GM19438 (cell line): ENCODE measurements around the gene TALDO1.

Experiments
- ATAC-seq: cut with Tn5 transposase; IDR thresholded peaks from one replicate; pipeline ENCODE4 v1.9.1; 2021; ENCODE audit warnings: low read depth; ENCODE audit not compliant: unreplicated experiment

Gene TALDO1

DNA sequence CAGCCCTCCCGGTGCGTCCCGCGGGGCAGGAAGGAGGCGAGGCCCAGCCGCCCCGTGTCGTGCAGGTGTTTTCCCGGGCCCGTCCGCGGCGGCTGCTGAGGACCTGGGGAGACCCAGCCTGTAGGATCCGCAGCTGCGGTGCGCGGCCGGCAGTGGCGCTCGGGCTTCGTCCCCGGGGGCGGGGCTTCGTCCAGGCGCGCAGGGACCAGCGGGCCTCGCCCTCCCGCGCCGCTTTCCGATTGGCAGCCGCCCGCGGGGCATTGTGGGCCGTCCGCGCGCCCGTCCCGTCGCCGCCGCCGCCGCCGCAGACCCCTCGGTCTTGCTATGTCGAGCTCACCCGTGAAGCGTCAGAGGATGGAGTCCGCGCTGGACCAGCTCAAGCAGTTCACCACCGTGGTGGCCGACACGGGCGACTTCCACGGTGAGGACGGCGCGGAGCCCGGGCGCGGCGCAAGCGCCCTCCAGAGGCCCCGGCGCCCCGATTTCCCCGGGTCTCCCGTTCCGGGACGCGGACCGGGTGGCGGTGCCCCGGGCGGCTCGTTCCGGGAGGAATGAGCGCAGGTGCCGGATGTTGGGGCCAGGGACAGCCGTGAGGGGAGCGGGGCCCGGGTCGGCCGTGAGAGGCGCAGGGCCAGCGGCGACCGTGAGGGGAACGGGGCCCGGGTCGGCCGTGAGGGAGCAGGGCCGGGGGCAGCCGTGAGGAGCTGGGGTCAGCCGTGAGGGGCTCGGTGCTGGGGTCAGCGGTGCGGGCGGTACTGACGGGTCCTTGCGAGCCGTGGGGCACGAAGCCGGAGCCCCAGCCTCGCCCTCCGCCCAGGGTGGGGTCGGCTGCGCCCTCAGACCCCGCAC is at the start of gene TALDO1:
TSS of gene TALDO1 (plus strand) at position 307 of the 849 bp plus-strand sequence. CDS start at position 325, 18 bp downstream.
- ATAC-seq, result peak; percentile 77

DNA sequence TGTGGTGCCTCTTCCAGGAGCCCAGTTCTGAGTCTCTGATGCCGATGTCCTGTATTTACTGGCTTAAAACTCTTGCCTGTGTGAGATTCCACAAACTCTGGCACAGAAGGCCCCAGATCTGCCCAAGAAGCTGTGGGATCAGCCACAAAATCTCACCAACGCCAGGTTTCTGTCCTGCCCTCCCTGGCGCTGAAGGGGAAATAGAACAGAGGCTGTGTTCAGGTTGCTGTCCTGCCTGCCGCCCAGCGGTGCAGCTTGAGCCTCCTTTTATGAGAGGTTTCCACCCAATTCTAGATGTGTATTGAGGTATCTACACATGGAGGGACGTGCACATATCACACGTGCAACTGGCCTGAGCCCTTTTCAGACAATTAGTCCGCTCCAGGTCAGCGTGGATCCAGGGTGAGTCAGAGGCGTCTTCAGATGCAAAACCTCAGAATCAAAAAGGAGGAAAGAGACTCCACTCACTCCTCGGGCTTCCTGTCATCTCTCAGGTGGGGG is 49.4 kb upstream of the TALDO1 start:
- no peak for ATAC-seq

DNA sequence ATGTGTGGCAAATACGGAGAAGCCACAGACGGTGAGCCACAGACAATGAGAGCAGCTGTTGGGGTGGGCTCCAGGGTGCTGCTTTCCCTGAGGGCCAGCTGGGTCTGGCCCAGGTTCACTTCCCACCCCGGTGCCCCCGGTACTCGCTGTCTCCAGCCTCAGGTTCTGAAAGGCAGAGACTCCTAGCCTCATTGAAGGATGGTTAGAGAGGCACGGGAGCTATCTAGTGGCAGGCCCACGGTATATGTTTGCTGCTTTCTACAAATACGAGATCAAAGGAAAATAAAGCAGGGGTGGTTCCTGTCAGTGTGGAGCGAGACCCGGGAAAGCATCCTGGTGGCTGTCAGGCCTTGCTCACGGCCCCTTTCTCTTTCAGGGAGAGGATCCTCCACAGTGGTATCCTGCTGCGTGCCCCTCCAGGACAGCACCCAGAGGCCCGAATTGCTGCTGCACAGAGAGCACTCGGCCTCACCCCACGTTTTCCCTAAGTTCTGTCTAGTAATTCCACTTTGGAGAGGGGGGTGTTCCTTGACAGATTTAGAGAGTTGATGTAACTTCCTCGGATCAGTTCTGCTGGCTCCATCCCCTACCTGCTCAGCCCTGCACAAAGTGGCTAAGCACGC is 48.7 kb upstream of the TALDO1 start:
- no peak for ATAC-seq

DNA sequence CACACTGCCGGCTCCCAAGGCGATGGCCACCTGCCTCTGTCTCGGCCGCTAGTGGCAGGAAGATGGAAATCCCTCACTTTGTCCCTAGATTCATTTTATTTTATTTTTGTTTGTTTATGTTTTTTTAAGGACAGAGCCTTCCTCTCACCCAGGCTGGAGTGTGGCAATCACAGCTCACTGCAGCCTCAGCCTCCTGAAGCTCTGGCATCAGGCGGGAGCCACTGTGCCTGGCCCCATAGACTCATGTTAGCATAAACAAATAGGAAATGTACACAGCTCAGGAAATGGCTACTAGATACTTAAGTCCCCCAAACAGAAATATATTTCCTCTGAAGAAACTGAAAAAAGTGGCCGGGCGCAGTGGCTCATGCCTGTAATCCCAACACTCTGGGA is 48.2 kb upstream of the TALDO1 start:
- ATAC-seq, result no peak

DNA sequence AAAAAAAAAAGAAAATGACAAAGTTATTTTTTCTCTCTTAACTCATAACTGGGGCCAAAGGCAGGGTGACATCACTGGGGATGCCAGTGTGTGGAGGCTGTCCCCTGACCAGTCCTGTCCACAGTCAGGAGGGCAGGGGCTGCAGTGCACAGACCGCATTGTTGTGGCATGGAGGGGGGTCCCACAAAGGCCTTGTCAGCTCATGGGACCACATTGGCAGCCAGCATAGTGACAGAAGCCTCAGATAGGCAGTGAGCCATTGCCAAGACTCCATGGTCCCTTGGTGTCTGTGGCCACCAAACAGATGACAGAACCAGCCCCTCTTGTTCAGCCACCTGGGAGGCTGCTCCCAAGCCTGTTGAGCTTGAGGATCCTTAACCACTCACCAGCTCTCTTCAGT is 47.5 kb upstream of the TALDO1 start:
- ATAC-seq, result no peak

DNA sequence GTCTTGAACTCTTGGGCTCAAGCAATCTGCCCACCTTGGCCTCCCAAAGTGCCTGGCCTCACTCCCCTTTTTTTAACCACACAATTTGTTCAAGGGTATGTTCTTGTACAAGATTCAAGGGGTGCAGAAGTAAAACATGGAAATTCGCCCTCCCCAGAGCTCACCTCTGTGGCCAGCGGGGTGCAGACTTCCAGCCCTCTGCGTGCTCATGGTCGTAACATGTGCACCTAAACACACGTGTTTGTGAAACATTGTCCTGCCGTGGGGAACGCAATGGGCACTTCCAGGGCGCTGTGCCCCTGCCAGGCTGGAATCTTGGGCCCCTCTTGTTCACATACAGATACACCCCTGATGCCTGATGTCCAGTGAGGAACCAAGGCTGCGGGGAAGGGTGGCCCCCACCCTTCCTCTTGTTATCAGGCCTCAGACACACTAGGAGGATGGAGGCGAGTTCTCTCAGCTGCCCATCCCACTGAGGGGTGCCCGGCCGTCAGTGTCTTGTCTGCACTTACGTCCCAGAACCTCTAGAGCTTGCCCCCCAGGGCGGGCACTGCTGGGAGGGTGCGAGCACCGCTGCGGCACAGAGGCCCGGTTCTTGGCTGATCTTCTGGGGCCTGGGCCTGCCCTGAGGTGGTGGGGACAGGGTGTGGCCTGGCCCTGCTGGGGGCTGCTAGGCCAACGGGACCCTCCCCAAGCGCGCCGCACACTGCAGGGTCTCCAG is 45.4 kb upstream of the TALDO1 start:
- ATAC-seq, result no peak

DNA sequence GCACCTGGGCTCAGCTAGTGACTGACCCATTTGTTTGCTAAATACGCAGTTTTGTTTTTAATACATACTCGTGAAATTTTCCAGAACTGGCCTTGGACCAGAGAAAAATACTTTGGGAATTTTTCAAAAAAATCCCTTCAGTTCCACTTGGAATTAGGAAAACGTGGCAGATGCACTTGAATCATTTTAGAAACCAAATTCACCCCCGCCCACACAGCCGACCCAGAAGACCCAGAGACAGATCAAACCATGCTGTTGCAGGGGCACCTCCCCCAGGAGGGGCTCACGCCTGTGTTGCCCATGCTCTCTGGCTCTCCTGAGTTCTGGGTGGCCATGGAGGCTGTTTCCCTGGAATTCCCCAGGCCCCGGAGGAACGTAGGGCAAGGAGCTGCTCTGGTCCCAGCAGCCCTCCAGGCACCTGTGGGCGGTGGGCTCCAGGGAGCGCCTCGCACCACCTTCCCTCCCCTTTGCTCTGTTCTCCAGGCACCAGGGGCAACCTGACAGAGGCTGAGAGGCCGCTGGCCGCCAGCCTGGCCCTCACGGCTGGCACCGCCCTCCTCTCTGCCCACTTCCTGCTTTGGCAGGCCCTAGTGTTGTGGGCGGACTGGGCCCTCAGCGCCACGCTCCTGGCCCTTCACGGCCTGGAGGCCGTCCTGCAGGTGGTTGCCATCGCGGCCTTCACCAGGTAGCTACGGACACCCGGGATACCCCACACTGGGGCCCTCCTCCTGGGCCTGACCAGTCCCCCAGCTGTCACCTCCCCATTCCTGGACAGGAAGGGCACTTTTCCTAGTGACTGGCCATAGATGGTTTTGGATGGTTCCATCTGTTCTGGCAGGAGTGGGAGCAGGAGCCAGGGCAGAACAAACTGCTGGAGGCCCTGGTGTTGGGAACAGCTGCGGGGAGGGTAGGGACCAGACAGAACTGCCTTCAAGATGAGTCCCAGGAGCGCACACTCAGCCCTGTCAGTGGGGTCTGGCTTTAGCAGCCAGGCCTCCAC is 44.5 kb upstream of the TALDO1 start:
- no peak for ATAC-seq

DNA sequence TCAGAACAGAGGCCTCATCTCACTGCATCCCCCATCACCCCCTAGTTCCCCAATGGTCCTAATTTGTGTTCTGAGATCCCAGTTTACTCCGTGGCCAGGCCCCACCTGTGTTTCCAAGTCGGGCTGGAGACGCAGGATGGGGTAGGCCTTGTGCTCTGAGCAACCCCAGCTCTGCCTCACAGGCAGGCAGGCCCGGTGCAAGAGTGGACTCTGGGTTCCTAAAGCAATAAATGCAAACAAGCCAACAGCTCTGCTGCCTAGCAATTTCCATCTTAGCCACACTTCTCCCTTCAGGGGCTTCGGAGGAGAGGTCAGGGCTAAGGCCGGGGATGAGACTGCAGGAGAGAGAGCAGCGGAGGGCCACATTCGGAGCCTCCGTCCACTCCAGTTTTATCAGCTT is 43.8 kb upstream of the TALDO1 start:
- ATAC-seq, result no peak

DNA sequence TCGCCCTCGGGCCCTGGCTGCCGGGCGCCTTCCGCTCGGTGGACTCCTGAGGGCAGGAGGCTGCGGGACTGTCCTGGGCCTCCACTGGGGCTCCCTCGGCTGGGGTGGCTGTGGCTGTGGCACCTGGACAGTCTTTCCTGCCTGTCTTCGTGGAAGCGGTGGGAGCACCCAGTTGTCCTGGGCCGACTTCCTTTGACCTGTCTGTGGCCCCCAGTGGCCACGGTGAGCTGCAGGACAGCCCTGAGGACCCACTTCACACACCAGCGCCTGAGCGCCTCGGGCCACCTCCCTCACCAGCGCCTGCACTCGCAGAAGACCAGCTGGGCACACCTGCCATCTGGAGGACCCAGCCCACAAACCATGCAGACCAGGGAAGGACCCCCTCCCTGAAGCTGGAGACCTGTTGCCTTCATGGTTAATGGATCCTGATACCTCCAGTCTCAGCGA is 43.0 kb upstream of the TALDO1 start:
- no peak for ATAC-seq

DNA sequence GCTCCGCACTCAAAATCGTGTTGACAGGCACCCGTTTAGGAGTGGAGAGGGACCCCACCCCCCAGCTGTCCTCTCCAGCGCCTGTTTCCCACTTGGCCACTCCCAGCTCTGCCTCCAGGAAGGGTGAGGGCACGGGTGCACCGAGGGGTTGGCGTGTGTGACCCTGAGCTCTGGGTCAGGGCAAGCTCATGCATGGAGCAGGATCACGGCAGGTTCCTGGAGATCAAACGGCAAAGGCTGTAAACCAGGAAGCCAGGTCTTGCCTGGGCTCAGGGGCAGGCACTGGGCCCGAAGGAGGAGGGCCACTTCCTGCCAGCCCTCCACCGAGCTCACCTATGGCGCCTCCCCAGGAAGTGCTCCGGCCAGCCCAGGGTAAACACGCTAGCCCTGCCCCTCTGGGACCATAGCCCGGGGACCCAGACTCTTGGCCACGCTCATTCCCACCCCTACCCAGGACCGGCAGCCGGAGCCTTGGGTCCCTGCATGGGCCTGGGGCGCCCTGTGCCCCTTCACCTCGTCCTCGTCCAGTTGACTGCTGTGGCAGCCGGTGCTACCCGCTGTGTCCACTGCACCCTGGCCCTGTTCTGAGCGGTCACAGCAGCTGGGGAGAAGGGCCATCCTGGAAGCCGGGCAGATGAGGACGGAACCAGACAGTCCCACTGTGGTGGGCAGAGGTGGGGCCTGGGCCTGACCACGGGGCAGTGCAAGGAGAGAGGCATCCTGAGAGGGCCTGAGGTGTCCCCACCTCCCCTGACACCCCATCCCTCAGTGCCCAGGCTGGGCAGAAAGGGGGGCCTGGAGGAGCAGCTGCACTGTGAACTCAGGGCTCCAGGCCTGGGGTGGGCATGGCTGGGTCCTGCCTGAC is 42.3 kb upstream of the TALDO1 start:
- ATAC-seq, result no peak

DNA sequence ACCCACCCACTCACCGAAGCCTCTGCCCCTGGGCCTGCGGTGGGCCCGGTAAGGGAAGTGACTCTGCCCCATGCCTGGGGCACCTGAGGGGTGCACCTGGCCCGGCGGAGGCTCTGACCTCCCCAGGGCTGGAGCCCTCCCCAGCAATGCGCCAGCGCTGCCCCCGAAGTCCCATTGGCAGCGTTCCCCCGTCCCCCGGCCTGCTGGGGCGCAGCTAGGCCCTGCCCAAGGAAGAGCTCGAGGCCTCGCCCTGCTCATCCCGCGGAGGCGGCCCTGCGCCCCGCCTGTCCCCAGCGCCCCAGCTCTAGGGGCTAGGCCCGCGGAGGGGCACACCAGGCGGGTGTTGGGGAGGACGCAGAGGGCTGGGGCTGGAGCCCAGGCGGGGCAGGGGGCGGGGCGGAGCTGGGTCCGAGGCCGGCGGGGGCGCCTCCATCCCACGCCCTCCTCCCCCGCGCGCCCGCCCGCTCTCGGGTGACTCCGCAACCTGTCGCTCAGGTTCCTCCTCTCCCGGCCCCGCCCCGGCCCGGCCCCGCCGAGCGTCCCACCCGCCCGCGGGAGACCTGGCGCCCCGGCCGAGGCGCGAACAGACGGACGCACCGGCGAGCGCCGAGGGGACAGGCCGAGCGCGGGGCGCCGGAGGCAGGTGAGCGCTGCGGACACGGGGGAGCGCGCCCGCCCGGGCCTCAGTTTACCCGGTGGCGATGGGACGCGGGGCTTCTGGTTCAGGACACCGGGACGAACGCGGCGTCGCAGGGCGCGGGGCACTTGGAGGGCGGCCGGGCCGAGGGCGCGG is 41.4 kb upstream of the TALDO1 start, which contains the start of gene EPS8L2:
TSS of gene EPS8L2 (plus strand) at position 586 of the 793 bp plus-strand sequence. CDS start 3,177 bp downstream, outside the sequence.
- no peak for ATAC-seq

DNA sequence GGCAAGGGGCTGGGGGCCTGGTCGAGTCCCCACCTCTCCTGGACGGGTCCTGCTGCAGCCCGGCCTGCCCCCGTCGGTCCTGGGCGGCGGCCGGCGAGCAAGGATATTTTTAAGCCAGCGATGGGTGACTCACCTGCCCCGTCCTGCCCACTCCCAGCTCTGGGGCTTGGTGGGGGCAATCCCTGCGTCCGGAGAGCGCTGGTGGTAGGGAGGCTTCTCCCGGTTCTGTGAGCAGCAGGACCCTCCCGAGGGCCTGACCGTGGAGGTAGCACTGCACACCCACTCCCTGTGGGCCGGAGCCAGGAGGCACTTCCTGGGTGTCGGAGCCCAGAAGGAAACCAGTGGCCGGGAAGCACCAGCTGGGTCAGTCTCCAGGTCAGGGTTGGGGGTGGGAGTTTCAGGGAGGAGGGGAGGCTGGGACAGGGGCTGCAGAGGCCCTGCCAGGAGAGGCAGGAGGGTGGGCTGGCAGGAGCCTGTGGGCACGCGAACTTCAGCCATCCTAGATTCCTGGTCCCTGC is 40.8 kb upstream of the TALDO1 start:
- ATAC-seq, result no peak

DNA sequence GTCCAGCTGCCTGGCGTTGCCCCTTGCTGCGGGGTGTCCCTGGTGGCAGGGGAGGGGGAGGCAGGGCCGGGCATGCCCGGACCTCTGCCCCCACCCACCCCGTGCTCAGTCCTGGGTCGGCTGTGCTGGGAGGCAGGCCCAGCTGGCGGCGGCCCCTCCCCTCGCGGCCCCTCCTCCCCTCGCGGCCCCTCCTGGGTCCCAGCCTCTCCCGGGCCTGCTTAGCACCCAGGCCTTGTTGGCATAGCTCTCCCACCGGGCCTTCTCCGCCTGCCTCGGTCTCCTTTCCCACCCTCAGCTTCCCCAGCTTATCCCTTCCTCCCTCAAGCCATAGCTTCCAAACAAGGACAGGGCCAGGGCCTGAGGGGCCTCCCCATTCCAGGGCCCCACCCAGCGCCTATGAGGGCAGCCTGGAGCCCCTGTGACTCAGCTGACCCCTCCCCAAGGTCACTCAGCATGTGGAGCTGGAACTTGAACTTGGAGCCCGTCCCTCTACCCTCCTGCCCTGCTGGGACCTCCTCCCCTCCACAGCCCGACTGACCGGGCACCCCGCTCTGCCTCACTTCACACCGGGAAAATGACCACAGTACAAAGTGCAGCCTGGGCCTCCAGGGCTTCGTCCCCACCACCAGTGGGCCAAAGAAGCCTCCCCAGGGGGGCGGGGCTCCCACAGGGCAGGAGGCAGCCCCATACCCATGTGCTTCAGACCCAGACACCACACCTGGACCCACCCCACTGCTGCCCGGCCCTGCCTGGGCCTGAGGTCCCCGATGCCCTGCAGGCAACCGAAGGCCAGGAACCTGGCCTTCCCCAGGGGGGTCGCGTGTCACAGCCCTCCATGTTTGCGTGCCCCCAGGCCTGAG is 40.1 kb upstream of the TALDO1 start:
- ATAC-seq, result no peak

DNA sequence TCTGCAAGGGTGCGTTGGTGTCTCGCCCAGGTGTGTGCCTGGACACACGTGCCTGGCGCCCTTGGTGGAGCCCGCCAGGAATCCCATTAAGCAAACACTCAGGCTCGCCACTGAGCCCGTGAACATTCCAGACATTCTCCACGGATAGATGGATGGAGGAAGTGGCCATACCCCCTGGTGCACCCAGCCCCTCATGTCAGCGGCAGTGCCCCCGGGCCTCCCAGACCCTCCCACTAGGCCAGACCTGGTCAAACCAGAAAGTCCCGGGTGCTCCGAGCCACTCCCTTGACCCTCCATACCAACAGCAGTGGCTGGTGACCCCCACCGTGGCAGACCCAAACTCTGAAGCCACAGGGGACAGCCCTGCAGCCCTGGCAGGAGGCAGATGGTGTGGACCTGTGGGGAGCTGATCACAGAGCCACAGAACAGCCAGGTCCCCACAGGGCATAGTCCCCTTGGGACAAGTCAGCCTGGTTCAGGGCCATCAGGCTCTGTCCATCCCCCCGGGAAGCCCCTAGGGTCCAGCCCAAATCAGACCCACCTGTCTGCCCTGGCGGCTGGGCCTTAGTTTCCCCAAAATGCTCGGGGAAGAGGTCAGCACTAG is 39.3 kb upstream of the TALDO1 start:
- no peak for ATAC-seq

DNA sequence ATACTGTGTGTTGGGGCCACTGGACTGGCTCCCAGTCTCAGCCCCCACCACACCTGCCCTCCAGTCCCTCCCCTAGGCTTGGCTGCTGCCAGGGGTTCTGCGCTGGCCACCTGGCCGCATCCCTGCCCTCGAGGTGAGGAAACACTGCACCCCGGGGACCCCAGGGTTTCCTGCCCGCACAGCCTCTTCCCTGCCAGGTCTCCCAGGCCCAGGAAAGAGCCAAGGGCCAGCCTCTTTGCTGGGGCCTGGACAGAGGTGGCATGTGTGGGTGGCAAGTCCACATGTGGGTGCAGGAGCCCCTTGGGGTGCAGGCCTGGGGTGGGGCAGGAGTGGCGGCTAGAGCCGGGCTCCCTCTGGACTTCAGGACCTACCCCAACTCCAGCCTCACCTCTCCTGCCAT is 38.8 kb upstream of the TALDO1 start:
- ATAC-seq, result no peak

DNA sequence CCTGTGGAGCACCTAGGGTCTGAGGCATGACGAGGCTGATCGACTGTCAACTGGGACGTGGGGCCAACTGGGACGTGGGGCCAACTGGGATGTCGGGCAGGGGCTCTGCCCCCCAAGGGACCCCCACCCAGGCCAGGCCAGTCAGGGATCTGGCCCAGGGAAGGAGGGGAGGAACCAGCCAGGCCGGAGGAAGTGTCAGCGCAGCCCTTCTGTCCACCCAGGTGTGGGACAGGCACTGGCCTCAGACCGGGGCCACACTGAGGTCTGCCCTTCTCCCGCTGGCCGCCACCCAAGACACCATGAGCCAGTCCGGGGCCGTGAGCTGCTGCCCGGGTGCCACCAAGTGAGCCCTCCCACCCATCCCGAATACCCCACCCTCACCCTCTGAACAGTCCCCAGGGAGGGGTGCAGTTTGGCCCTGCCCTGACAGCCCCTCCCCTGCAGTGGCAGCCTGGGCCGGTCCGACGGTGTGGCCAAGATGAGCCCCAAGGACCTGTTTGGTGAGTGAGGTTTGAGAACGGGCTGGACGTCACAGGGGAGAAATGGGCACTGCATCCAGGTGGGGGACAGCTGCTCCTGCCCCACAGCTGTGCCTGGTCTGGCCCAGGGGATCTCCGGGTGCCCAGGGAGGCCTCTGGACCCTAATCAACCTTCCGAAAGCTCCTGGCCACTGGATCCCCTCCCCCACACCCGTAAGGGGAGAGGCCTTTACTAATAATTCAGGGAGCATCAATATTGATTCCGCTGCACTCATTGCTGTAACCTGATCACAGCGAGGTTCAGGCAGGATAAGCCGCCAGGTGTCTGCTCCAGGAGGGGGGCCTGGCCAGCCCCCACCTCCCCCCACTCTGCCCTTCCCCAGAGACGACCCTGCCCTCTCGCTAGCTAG is 37.9 kb upstream of the TALDO1 start:
- no peak for ATAC-seq
